Measurements from ENCODE around the gene PRKG2.

Gene PRKG2

DNA sequence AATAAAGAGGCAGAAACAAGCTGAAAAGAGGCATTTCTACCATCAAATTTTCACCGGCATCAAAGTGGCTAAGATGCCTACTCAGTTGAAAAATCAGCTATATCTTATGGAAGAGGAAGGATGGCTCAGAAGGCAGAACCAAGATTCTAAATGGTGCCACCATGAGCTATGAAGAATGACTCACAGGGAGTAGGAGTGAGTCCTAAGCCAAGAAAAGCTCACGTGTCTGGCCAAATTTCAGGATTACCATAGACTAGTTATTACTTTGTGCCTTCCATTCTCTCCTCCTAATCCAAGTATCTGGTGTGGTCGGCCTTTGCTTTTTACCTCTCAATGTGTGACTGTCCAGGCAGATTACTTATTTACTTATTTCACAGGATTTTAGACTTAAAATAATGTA lies 129.7 kb downstream of the PRKG2 start:
- Histone ChIP-seq H3K79me2 (ENCODE audit: insufficient read depth, low read length) (no peaks in the 10 kb centered on the region), H3K27me3 (ENCODE audit: insufficient read depth, low read length, poor library complexity, severe bottlenecking) (no peaks in the 10 kb centered on the region), H3K9me3 (ENCODE audit: insufficient read depth, low read depth, low read length) (no peaks in the 10 kb centered on the region; the same call in 1 of the 2 replicates), H3F3A (ENCODE audit: low read depth) (no peaks in the 10 kb centered on the region), H4K20me1 (ENCODE audit: insufficient read depth, low read length, poor library complexity, severe bottlenecking) (no peaks in the 10 kb centered on the region), H3K4me1 (ENCODE audit: insufficient read depth, low read length, poor library complexity, severe bottlenecking) (no peaks in the 10 kb centered on the region), H3K36me3 (ENCODE audit: insufficient read depth, low read length) (no peaks in the 10 kb centered on the region), H3K4me2 (ENCODE audit: low read depth, low read length, poor library complexity, severe bottlenecking) (no peak overlapping the region), H3K4me3 (ENCODE audit: low read length, poor library complexity, severe bottlenecking) (no peak overlapping the region), H3K9ac (ENCODE audit: low read depth, low read length, poor library complexity, severe bottlenecking) (no peak overlapping the region), H3K9me2 (replicated peaks; ENCODE audit: low read depth, low read length) (no peaks in the 10 kb centered on the region), H2AFZ (ENCODE audit: low read length) (no peak overlapping the region)
- TF ChIP-seq EZH2phosphoT487 (IDR thresholded peaks at IDR 0.05; ENCODE audit: borderline replicate concordance), result no peak
- TF ChIP-seq, protein P1, sequence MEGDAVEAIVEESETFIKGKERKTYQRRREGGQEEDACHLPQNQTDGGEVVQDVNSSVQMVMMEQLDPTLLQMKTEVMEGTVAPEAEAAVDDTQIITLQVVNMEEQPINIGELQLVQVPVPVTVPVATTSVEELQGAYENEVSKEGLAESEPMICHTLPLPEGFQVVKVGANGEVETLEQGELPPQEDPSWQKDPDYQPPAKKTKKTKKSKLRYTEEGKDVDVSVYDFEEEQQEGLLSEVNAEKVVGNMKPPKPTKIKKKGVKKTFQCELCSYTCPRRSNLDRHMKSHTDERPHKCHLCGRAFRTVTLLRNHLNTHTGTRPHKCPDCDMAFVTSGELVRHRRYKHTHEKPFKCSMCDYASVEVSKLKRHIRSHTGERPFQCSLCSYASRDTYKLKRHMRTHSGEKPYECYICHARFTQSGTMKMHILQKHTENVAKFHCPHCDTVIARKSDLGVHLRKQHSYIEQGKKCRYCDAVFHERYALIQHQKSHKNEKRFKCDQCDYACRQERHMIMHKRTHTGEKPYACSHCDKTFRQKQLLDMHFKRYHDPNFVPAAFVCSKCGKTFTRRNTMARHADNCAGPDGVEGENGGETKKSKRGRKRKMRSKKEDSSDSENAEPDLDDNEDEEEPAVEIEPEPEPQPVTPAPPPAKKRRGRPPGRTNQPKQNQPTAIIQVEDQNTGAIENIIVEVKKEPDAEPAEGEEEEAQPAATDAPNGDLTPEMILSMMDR (conservative IDR thresholded peaks at IDR 0.05; ENCODE audit: low read length), result no peak

DNA sequence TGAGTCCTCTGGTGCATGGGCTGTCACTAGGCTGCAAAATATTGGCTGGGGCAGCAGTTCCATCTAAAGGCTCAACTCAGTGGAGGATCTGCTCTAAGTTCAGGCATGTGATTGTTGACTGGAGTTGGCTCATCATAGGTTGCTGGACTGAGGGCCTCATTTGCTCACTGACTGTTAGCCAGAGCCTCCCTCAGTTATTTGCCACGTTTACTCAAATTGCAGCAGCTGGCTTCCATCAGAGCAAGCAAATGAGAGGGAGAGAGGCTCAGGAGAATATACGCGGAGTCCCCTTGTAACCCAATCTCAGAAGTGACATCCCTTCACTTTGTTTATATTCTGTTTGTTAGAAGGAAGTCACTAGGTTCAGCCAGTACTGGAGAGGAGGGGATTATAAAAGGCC lies 130.4 kb downstream of the PRKG2 start:
- no peak overlapping the region for H3K9ac ChIP-seq (ENCODE audit: low read depth, low read length, poor library complexity, severe bottlenecking)
- no peak overlapping the region for H3K4me3 ChIP-seq (ENCODE audit: low read length, poor library complexity, severe bottlenecking)
- H3K9me2 ChIP-seq (replicated peaks; ENCODE audit: low read depth, low read length), result no peaks in the 10 kb centered on the region
- no peak overlapping the region for H3K4me2 ChIP-seq (ENCODE audit: low read depth, low read length, poor library complexity, severe bottlenecking)
- no peak overlapping the region for H2AFZ ChIP-seq (ENCODE audit: low read length)
- no peaks in the 10 kb centered on the region for H3K36me3 ChIP-seq (ENCODE audit: insufficient read depth, low read length)
- H3K27me3 ChIP-seq (ENCODE audit: insufficient read depth, low read length, poor library complexity, severe bottlenecking), result no peaks in the 10 kb centered on the region
- no peaks in the 10 kb centered on the region for H4K20me1 ChIP-seq (ENCODE audit: insufficient read depth, low read length, poor library complexity, severe bottlenecking)
- H3K79me2 ChIP-seq (ENCODE audit: insufficient read depth, low read length), result no peaks in the 10 kb centered on the region
- H3F3A ChIP-seq (ENCODE audit: low read depth), result no peaks in the 10 kb centered on the region
- no peaks in the 10 kb centered on the region; the same call in 1 of the 2 replicates for H3K9me3 ChIP-seq (ENCODE audit: insufficient read depth, low read depth, low read length)
- TF ChIP-seq, protein P1 (conservative IDR thresholded peaks at IDR 0.05; ENCODE audit: low read length), result no peak
- TF ChIP-seq EZH2phosphoT487 (IDR thresholded peaks at IDR 0.05; ENCODE audit: borderline replicate concordance), result no peak
- no peaks in the 10 kb centered on the region for H3K4me1 ChIP-seq (ENCODE audit: insufficient read depth, low read length, poor library complexity, severe bottlenecking)

DNA sequence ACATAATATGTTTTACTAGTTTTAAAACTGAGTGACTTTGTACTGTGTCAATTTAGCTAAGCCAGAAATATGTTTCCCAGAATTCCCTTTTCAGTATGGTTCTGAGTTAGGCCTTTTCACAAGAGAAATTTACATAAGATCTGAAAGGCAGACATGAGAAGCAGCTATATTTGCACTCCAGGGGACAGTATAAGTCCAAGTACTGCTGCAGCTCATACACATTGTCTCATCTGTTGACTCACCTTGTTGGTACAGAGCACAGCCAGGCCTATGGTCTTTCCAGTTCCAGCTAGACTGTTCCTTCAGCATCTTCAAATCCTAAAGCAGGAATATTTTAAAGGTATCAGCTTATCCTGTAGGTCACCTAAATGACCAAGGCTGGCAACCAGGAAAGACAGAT lies 131.0 kb downstream of the PRKG2 start:
- H3K4me3 ChIP-seq (ENCODE audit: low read length, poor library complexity, severe bottlenecking), result no peak overlapping the region
- H3K4me2 ChIP-seq (ENCODE audit: low read depth, low read length, poor library complexity, severe bottlenecking), result no peak overlapping the region
- H3K9ac ChIP-seq (ENCODE audit: low read depth, low read length, poor library complexity, severe bottlenecking), result no peak overlapping the region
- no peaks in the 10 kb centered on the region for H3K4me1 ChIP-seq (ENCODE audit: insufficient read depth, low read length, poor library complexity, severe bottlenecking)
- no peaks in the 10 kb centered on the region for H3K36me3 ChIP-seq (ENCODE audit: insufficient read depth, low read length)
- no peak overlapping the region for H2AFZ ChIP-seq (ENCODE audit: low read length)
- TF ChIP-seq, protein P1 (conservative IDR thresholded peaks at IDR 0.05; ENCODE audit: low read length), result peak; percentile 50
- TF ChIP-seq EZH2phosphoT487 (IDR thresholded peaks at IDR 0.05; ENCODE audit: borderline replicate concordance), result no peak
- no peaks in the 10 kb centered on the region for H3K79me2 ChIP-seq (ENCODE audit: insufficient read depth, low read length)
- H3K9me3 ChIP-seq (ENCODE audit: insufficient read depth, low read depth, low read length), result no peaks in the 10 kb centered on the region; the same call in 1 of the 2 replicates
- no peaks in the 10 kb centered on the region for H3K27me3 ChIP-seq (ENCODE audit: insufficient read depth, low read length, poor library complexity, severe bottlenecking)
- H3K9me2 ChIP-seq (replicated peaks; ENCODE audit: low read depth, low read length), result no peaks in the 10 kb centered on the region
- no peaks in the 10 kb centered on the region for H3F3A ChIP-seq (ENCODE audit: low read depth)
- H4K20me1 ChIP-seq (ENCODE audit: insufficient read depth, low read length, poor library complexity, severe bottlenecking), result no peaks in the 10 kb centered on the region

Measured in Loucy (cell line).